Smooth muscle cell (in vitro differentiated cells): ENCODE data around the gene FAM135A. TPM values are rescaled to one million over a fixed set of nuclear protein-coding genes. Genes with fewer than 3 reads are reported as not detected.

Experiments
- DNase-seq: peaks from one replicate; lab custom pipeline; 2025; ENCODE audit not compliant: unreplicated experiment; lab: John Stamatoyannopoulos, UW
- H2AFZ ChIP-seq: fragments of 200-600 bp; sonication (generic); 2 replicates; pipeline ENCODE4 v1.6.0; 2016; ENCODE audit warnings: antibody characterized with exemption, low read depth, mild to moderate bottlenecking
- H3F3A ChIP-seq: fragments of 200-600 bp; sonication (generic); 2 replicates; pipeline ENCODE4 v1.6.0; 2017; ENCODE audit warnings: antibody characterized with exemption, low read depth
- H3K27ac ChIP-seq: fragments of 200-600 bp; sonication (generic); 2 replicates; pipeline ENCODE4 v1.5.1; 2016; ENCODE audit warnings: low read depth, mild to moderate bottlenecking
- H3K27me3 ChIP-seq: fragments of 200-600 bp; sonication (generic); 2 replicates; pipeline ENCODE4 v1.6.1; 2016; ENCODE audit warnings: low read depth, mild to moderate bottlenecking
- H3K36me3 ChIP-seq: fragments of 200-600 bp; sonication (generic); 2 replicates; pipeline ENCODE4 v1.5.1; 2016; ENCODE audit warnings: low read depth
- H3K4me1 ChIP-seq: fragments of 200-600 bp; sonication (generic); 2 replicates; pipeline ENCODE4 v1.5.1; 2016; ENCODE audit warnings: low read depth
- H3K4me2 ChIP-seq: fragments of 200-600 bp; sonication (generic); 2 replicates; pipeline ENCODE4 v1.6.0; 2016; ENCODE audit warnings: mild to moderate bottlenecking
- H3K4me3 ChIP-seq: fragments of 200-600 bp; sonication (generic); 2 replicates; pipeline ENCODE4 v1.5.1; 2016; ENCODE audit warnings: mild to moderate bottlenecking
- H3K79me2 ChIP-seq: fragments of 200-600 bp; sonication (generic); 2 replicates; pipeline ENCODE4 v1.6.0; 2016; ENCODE audit warnings: low read depth, mild to moderate bottlenecking
- H3K9ac ChIP-seq: fragments of 200-600 bp; sonication (generic); 2 replicates; pipeline ENCODE4 v1.6.0; 2016; ENCODE audit warnings: low read depth
- H3K9me3 ChIP-seq: fragments of 200-600 bp; sonication (generic); replicated peaks from 2 replicates; pipeline ENCODE4 v1.5.1; 2016; ENCODE audit warnings: low read depth
- H4K20me1 ChIP-seq: fragments of 200-600 bp; sonication (generic); 2 replicates; pipeline ENCODE4 v1.6.0; 2016; ENCODE audit warnings: low read depth
- WGBS: methylation state at CpG from one replicate; pipeline ENCODE4 v1.1.7; 2016; ENCODE audit warnings: low lambda C conversion rate; 5-methylcytosine and 5-hydroxymethylcytosine counted together
- polyA plus RNA-seq: library from polyadenylated mRNA; unstranded; fragments of >200 nt; fragmentation: Nextera tagmentation; extraction: Ambion mirVana; gene quantifications from 2 replicates; pipeline ENCODE4 v1.2.1, GENCODE V29; 2016
- total RNA-seq: library from RNA; depleted of rRNA; stranded (reverse); fragments of >200 nt; gene quantifications from 2 replicates; pipeline ENCODE4 v1.2.3, GENCODE V29; 2014
- TF ChIP-seq, protein P1 (sequence below): fragments of 200-600 bp; sonication (generic); IDR thresholded peaks from 2 replicates; pipeline ENCODE4 v1.5.1; 2017; ENCODE audit warnings: borderline replicate concordance, mild to moderate bottlenecking, antibody characterized with exemption; ENCODE audit not compliant: insufficient read depth, poor library complexity, severe bottlenecking

FAM135A gene
- total and polyA plus RNA-seq, 2 experiments from 2014 or later: 8.9 to 32.3 TPM

DNA sequence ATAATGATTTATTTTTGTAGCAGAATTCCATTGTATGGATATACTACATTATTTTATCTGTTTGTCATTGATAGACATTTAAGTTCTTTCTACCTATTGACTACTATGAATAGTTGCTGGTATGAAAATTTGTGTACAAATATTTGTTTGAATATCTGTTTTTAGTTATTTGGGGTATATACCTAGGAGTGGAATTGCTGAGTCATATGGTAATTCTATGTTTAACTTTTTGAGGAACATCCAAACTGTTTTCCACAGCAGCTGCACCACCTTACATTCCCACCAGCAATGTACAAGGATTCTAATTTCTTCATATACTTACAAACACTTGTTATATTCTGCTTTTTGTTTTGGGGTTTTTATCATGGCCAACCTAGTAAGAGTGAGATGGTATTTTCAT lies 97.3 kb downstream of the FAM135A start:
- Histone ChIP-seq H3K36me3 (no peaks in the 10 kb centered on the region), H3K4me1 (no peaks in the 10 kb centered on the region), H3K4me2 (no peak overlapping the region), H3F3A (no peaks in the 10 kb centered on the region), H3K4me3 (no peak overlapping the region), H3K79me2 (no peaks in the 10 kb centered on the region), H4K20me1 (no peaks in the 10 kb centered on the region), H3K27ac (no peak overlapping the region), H3K9me3 (no peaks in the 10 kb centered on the region), H2AFZ (no peak overlapping the region), H3K27me3 (no peaks in the 10 kb centered on the region), H3K9ac (no peak overlapping the region)
- DNase-seq: no peak
- TF ChIP-seq, protein P1, sequence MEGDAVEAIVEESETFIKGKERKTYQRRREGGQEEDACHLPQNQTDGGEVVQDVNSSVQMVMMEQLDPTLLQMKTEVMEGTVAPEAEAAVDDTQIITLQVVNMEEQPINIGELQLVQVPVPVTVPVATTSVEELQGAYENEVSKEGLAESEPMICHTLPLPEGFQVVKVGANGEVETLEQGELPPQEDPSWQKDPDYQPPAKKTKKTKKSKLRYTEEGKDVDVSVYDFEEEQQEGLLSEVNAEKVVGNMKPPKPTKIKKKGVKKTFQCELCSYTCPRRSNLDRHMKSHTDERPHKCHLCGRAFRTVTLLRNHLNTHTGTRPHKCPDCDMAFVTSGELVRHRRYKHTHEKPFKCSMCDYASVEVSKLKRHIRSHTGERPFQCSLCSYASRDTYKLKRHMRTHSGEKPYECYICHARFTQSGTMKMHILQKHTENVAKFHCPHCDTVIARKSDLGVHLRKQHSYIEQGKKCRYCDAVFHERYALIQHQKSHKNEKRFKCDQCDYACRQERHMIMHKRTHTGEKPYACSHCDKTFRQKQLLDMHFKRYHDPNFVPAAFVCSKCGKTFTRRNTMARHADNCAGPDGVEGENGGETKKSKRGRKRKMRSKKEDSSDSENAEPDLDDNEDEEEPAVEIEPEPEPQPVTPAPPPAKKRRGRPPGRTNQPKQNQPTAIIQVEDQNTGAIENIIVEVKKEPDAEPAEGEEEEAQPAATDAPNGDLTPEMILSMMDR: no peak

DNA sequence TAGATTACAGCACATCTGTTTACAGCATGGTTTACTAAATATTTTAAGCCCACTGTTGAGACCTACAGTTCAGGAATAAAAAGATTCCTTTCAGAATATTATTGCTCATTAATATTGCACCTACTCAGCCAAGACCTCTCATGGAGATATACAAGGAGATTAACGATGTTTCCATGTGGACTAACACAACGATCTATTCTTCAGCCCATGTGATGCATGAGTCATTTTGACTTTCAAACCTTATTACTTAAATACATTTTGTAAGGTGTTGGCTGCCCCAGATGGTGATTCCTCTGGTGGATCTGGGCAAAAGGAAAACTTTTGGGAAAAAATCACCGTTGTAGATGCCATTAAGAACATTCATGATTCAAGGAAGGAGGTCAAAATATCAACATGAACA lies 105.4 kb downstream of the FAM135A start:
- H3K4me1 ChIP-seq: no peaks in the 10 kb centered on the region
- no peak for DNase-seq
- H3K79me2 ChIP-seq: no peaks in the 10 kb centered on the region
- no peak overlapping the region for H3K4me3 ChIP-seq
- no peak overlapping the region for H3K27ac ChIP-seq
- TF ChIP-seq, protein P1: no peak
- 91% methylated on average over 3 of the region's 3 CpGs for WGBS
- H3F3A ChIP-seq: no peaks in the 10 kb centered on the region
- no peak overlapping the region for H2AFZ ChIP-seq
- H3K4me2 ChIP-seq: no peak overlapping the region
- H3K9ac ChIP-seq: no peak overlapping the region
- no peaks in the 10 kb centered on the region for H3K9me3 ChIP-seq
- H4K20me1 ChIP-seq: no peaks in the 10 kb centered on the region
- H3K36me3 ChIP-seq: no peaks in the 10 kb centered on the region
- no peaks in the 10 kb centered on the region for H3K27me3 ChIP-seq

DNA sequence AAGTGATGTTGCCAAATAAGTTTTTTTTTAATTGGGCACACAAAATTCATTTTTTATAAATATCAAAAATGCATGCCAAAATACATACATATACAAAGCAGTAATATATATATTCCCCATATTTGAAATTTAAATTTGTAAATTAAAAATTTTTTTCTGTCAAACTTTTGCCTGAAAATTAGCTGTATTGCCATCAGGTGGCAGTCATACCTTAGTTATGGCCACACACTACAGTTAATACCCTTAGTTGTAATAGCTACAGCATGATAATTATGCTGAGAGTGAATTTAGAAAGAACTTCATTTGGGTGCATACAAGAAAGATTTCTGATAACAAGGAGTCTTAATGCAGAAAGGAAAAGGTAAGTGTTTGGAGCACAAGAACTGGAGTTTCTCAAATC lies 107.3 kb downstream of the FAM135A start:
- DNase-seq: no peak

DNA sequence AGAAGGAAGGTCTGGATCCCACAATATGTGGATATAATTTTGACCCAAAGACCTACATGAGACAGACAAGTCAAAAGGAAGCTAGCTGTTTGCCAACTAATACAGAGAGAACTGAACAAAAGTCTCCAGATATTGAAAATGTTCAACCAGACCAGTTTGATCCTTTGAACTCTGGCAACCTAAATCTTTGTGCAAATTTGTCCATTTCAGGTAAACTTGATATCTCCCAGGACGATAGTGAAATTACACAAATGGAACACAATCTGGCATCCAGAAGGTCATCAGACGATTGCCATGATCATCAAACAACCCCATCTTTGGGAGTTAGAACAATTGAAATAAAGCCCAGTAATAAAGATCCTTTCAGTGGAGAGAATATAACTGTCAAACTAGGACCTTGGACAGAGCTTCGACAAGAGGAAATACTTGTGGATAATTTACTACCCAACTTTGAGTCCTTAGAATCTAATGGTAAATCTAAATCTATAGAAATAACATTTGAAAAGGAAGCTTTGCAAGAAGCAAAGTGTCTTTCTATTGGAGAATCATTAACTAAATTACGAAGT lies 111.5 kb downstream of the FAM135A start:
- H3K4me3 ChIP-seq: no peak overlapping the region
- TF ChIP-seq, protein P1: no peak
- no peaks in the 10 kb centered on the region for H4K20me1 ChIP-seq
- H3K4me2 ChIP-seq: no peak overlapping the region
- 95% methylated on average over 4 of the region's 4 CpGs for WGBS
- no peak overlapping the region for H3K9ac ChIP-seq
- H3K4me1 ChIP-seq: no peaks in the 10 kb centered on the region
- H3K36me3 ChIP-seq: peaks cover 5% of the 10 kb centered on the region
- no peaks in the 10 kb centered on the region for H3K9me3 ChIP-seq
- H3K79me2 ChIP-seq: no peaks in the 10 kb centered on the region
- H3K27me3 ChIP-seq: no peaks in the 10 kb centered on the region
- H3K27ac ChIP-seq: no peak overlapping the region
- H2AFZ ChIP-seq: no peak overlapping the region
- H3F3A ChIP-seq: no peaks in the 10 kb centered on the region
- DNase-seq: no peak

More for the DNA sequence above, 107.3 kb downstream of the FAM135A start:
- no peaks in the 10 kb centered on the region for H3K9me3 ChIP-seq
- no peak overlapping the region for H3K4me2 ChIP-seq
- no peak overlapping the region for H2AFZ ChIP-seq
- no peaks in the 10 kb centered on the region for H3K79me2 ChIP-seq
- H3F3A ChIP-seq: no peaks in the 10 kb centered on the region
- H3K4me3 ChIP-seq: no peak overlapping the region
- no peaks in the 10 kb centered on the region for H3K27me3 ChIP-seq
- H4K20me1 ChIP-seq: no peaks in the 10 kb centered on the region
- H3K9ac ChIP-seq: no peak overlapping the region
- H3K4me1 ChIP-seq: no peaks in the 10 kb centered on the region
- no peak overlapping the region for H3K27ac ChIP-seq
- H3K36me3 ChIP-seq: peaks cover 5% of the 10 kb centered on the region
- TF ChIP-seq, protein P1: peak; percentile 42
